Measurements from ENCODE around the gene PCED1B. TPM values are rescaled to one million over a fixed set of nuclear protein-coding genes. Genes with fewer than 3 reads are reported as not detected.

The PCED1B gene
- total RNA-seq, 6 donors from 2014 or later, result 4.6 to 53.4 (median 11.7) TPM

DNA sequence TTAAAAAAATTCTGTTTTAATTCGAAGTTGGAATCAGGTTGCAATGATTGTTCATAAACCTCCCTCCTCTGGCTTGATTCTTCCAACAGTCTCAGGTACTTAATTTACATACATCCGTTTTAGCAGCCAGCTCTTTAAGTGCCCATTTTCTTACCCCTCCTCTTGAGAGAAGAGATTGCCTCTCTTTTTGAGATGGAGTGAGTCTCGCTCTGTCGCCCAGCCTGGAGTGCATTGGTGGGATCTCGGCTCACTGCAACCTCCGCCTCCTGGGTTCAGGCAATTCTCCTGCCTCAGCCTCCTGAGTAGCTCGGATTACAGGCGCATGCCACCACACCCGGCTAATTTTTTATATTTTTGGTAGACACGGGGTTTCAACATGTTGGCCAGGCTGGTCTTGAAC, 146.8 kb downstream of the PCED1B start:
- Histone ChIP-seq H3K9me3 (no peaks in the 10 kb centered on the region), H3K27ac (no peak overlapping the region), H3K27me3 (no peaks in the 10 kb centered on the region), H3K36me3 (peaks cover 0 to 5% (median 0%) of the 10 kb centered on the region in 4 donors), H3K4me3 (no peak overlapping the region), H3K4me1 (peaks cover 14 to 19% (median 16%) of the 10 kb centered on the region in 4 donors)
- TF ChIP-seq POLR2A (IDR thresholded peaks at IDR 0.05) (no peak), POLR2AphosphoS5 (IDR thresholded peaks at IDR 0.05) (no peak), EP300 (IDR thresholded peaks at IDR 0.05) (no peak)
- TF ChIP-seq, protein P1, sequence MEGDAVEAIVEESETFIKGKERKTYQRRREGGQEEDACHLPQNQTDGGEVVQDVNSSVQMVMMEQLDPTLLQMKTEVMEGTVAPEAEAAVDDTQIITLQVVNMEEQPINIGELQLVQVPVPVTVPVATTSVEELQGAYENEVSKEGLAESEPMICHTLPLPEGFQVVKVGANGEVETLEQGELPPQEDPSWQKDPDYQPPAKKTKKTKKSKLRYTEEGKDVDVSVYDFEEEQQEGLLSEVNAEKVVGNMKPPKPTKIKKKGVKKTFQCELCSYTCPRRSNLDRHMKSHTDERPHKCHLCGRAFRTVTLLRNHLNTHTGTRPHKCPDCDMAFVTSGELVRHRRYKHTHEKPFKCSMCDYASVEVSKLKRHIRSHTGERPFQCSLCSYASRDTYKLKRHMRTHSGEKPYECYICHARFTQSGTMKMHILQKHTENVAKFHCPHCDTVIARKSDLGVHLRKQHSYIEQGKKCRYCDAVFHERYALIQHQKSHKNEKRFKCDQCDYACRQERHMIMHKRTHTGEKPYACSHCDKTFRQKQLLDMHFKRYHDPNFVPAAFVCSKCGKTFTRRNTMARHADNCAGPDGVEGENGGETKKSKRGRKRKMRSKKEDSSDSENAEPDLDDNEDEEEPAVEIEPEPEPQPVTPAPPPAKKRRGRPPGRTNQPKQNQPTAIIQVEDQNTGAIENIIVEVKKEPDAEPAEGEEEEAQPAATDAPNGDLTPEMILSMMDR (IDR thresholded peaks at IDR 0.05), result no peak
- 93 to 97% methylated on average over 10 of the region's 10 CpGs for WGBS, 2 donors
- DNase-seq, result no peak
- ATAC-seq (ENCODE audit: low FRiP score in 2 of 2), result no peak

DNA sequence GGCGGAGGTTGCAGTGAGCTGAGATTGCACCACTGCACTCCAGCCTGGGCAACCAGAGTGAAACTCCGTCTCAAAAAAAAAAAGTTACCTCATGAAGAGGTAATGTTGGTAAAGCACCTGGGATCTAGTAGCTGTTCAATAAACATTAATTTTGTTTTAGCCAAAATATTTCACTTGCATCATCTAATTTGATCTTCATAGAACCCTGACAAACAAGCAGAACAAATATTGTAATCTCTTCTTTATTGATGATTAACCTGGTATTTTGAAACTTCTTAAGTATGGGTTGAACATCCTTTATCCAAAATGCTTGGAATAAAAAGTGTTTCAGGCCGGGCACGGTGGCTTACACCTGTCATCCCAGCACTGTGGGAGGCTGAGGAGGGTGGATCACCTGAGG, 149.4 kb downstream of the PCED1B start:
- no peak overlapping the region for H3K4me3 ChIP-seq
- TF ChIP-seq, protein P1 (IDR thresholded peaks at IDR 0.05), result no peak
- TF ChIP-seq POLR2A (IDR thresholded peaks at IDR 0.05) (no peak), EP300 (IDR thresholded peaks at IDR 0.05) (no peak), POLR2AphosphoS5 (IDR thresholded peaks at IDR 0.05) (no peak)
- 70 to 94% methylated on average over 4 of the region's 4 CpGs for WGBS, 2 donors
- H3K36me3 ChIP-seq, result peaks cover 0 to 5% (median 0%) of the 10 kb centered on the region in 4 donors
- H3K27me3 ChIP-seq, result no peaks in the 10 kb centered on the region
- H3K4me1 ChIP-seq, result peaks cover under 1 to 4% (median 2%) of the 10 kb centered on the region in 4 donors
- H3K27ac ChIP-seq, result no peak overlapping the region
- H3K9me3 ChIP-seq, result no peaks in the 10 kb centered on the region
- ATAC-seq (ENCODE audit: low FRiP score in 2 of 2), result no peak
- no peak for DNase-seq

DNA sequence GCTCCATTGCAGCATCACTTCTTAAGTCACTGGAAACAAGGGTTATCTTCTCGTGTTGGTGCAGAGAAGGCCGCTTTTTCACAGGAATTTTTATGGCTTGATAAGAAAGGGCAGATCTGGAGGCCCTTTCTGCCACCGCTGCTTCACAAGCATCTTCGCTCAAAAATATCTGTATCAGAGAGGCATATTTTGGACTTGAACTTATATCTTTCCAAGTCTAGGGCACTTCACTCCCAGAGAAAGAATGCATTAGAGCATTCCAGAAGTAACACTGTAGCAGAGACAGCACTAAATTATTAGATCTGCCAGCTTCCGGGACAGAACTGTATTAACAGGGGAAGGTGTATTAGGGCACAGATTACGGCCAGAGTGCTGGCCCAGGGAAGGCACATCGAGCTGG, 152.0 kb downstream of the PCED1B start:
- Histone ChIP-seq H3K4me1 (peaks cover 0 to 5% (median 2%) of the 10 kb centered on the region in 4 donors), H3K27ac (no peak overlapping the region), H3K27me3 (no peaks in the 10 kb centered on the region), H3K4me3 (no peak overlapping the region), H3K9me3 (no peaks in the 10 kb centered on the region), H3K36me3 (peaks cover 4 to 13% (median 5%) of the 10 kb centered on the region in 4 donors)
- TF ChIP-seq, protein P1 (IDR thresholded peaks at IDR 0.05), result no peak
- TF ChIP-seq EP300 (IDR thresholded peaks at IDR 0.05) (no peak), POLR2A (IDR thresholded peaks at IDR 0.05) (no peak), POLR2AphosphoS5 (IDR thresholded peaks at IDR 0.05) (no peak)
- no peak for DNase-seq
- no peak for ATAC-seq (ENCODE audit: low FRiP score in 2 of 2)
- WGBS, 2 donors, result 66 to 72% methylated on average over 7 of the region's 7 CpGs

DNA sequence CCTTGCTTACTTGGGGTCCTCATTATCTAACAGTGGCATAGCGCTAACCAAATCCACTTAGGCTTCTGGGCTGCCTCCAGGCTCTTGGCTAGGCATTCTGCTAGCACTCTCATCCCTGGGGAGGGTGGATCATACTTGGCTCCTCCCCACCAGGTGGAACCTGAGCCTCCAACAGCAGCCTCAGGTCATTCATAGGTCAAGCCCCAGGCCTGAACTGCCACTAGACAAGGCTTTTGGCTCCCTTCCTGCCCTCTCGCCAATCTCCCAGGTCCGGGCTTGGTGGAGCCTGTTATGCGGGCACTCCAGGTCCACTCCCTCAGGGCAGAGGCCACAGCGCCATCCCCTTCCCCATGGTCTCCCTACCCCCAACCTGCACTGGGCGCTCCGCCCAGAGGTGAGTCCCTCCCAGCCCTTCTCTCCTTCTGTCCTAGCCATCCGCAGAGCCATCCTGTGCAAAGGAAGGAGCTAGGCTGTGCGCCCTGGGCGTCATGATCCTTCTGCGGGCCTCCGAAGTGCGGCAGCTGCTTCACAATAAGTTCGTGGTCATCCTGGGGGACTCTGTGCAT, 155.2 kb downstream of the PCED1B start:
- Histone ChIP-seq H3K4me3 (no peak overlapping the region), H3K27me3 (no peaks in the 10 kb centered on the region), H3K27ac (no peak overlapping the region), H3K4me1 (peaks cover 0 to 19% (median 9%) of the 10 kb centered on the region in 4 donors), H3K36me3 (peaks cover 4 to 8% (median 5%) of the 10 kb centered on the region in 4 donors), H3K9me3 (no peaks in the 10 kb centered on the region)
- DNase-seq (peak in 1 of 2 donors; percentile 73), ATAC-seq (ENCODE audit: low FRiP score in 2 of 2) (peak; percentile 11 to 67)
- no peak for TF ChIP-seq EP300 (IDR thresholded peaks at IDR 0.05)
- no peak for TF ChIP-seq POLR2A (IDR thresholded peaks at IDR 0.05)
- TF ChIP-seq POLR2AphosphoS5 (IDR thresholded peaks at IDR 0.05), result no peak
- TF ChIP-seq, protein P1 (IDR thresholded peaks at IDR 0.05), result no peak
- WGBS, 2 donors, result 87 to 91% methylated on average over 7 to 14 of the region's 14 CpGs

Measured in upper lobe of left lung (tissue), 6 donors.